A673 (cell line): Measurements from ENCODE around the gene SCARB1. TPM values are rescaled to one million over a fixed set of nuclear protein-coding genes. Genes with fewer than 3 reads are reported as not detected.

Experiments
- BruUV-seq: library from RNA; stranded (reverse); fragments of 400-500 nt; replicated peaks from 2 replicates; lab custom pipeline; 2021; lab: Mats Ljungman, UMichigan
- CTCF ChIA-PET: fragments of 300-600 bp; sonication (Branson Sonifier 250); formaldehyde crosslinking; loops from one replicate; lab custom pipeline; 2022; ENCODE audit warnings: antibody characterized with exemption; lab: Charles Lee
- POLR2A ChIA-PET: fragments of 300-600 bp; sonication (Branson Sonifier 250); formaldehyde crosslinking; loops from one replicate; lab custom pipeline; 2022; ENCODE audit warnings: antibody characterized with exemption; ENCODE audit not compliant: low non-redundant PET; lab: Charles Lee
- DNase-seq: peaks from one replicate; pipeline ENCODE4 v3.0.0-alpha.2; 2015; ENCODE audit warnings: low spot score
- H3K27ac ChIP-seq: fragments of 200-600 bp; sonication (generic); 2 replicates; pipeline ENCODE4 v1.5.1; 2016; ENCODE audit warnings: mixed run types, low read depth, mild to moderate bottlenecking, mixed read lengths, antibody characterized with exemption, low read length; ENCODE audit not compliant: poor library complexity, severe bottlenecking
- H3K27me3 ChIP-seq: fragments of 200-600 bp; sonication (generic); replicated peaks from 2 replicates; pipeline ENCODE4 v1.6.1; 2017; ENCODE audit warnings: mixed run types, low read depth, mild to moderate bottlenecking, mixed read lengths, antibody characterized with exemption, low read length; ENCODE audit not compliant: insufficient read depth, poor library complexity
- H3K36me3 ChIP-seq: fragments of 200-600 bp; sonication (generic); 2 replicates; pipeline ENCODE4 v1.6.1; 2016; ENCODE audit warnings: mixed run types, mild to moderate bottlenecking, mixed read lengths, antibody characterized with exemption, low read length; ENCODE audit not compliant: insufficient read depth, poor library complexity, severe bottlenecking
- H3K4me1 ChIP-seq: fragments of 200-600 bp; sonication (generic); 2 replicates; pipeline ENCODE4 v1.6.1; 2017; ENCODE audit warnings: mixed run types, mild to moderate bottlenecking, mixed read lengths, antibody characterized with exemption, low read length; ENCODE audit not compliant: insufficient read depth, poor library complexity, severe bottlenecking
- H3K4me3 ChIP-seq: fragments of 200-600 bp; sonication (generic); 2 replicates; pipeline ENCODE4 v1.5.1; 2016; ENCODE audit warnings: low read depth, mixed run types, mild to moderate bottlenecking, mixed read lengths, low read length; ENCODE audit not compliant: poor library complexity, severe bottlenecking
- H3K9me3 ChIP-seq: fragments of 200-600 bp; sonication (generic); 2 replicates; pipeline ENCODE4 v1.6.1; 2016; ENCODE audit warnings: mixed run types, low read depth, mild to moderate bottlenecking, mixed read lengths, antibody characterized with exemption, low read length; ENCODE audit not compliant: poor library complexity, severe bottlenecking
- EZH2 ChIP-seq: fragments of 200-600 bp; sonication (generic); IDR thresholded peaks from 2 replicates; pipeline ENCODE4 v1.6.1; 2017; ENCODE audit warnings: borderline replicate concordance, low read depth, mild to moderate bottlenecking, mixed read lengths, antibody characterized with exemption, low read length; ENCODE audit not compliant: poor library complexity, severe bottlenecking
- intact Hi-C: fragments of 100-400 bp; cut with micrococcal nuclease; formaldehyde crosslinking; loops from one replicate; pipeline ENCODE4 v1.10.0; 2022; ENCODE audit not compliant: unreplicated experiment
- total RNA-seq: library from RNA; stranded (reverse); gene quantifications from 2 replicates; pipeline ENCODE4 v1.2.3, GENCODE V29; 2021
- TF ChIP-seq, protein P1 (sequence below): fragments of 300-800, 200-600 bp; sonication (generic); conservative IDR thresholded peaks from 2 replicates; pipeline ENCODE4 v1.5.1; 2017; ENCODE audit warnings: low read depth, mild to moderate bottlenecking, antibody characterized with exemption, low read length, moderate library complexity, mixed read lengths

Gene SCARB1
- total RNA-seq, 1 experiment from 2014 or later: 74.6 TPM

DNA sequence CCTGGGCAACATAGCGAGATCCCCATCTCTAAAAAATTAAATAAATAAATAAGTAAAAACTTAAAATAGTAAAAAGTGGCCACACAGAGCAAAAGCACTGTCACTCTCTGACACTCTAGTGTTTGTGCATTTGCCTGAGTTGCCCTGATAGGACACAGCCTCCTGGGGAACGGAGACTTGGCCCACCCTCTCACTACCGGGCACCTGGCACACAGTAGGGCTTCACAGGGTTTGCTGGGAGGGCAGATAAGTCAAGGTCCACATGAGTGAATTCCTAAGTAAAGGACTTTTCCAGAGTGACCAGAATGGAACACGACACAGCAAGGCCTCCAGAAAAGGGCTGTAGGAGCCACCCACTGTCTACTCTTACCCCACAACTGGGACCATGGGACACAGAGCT is 54.3 kb downstream of the SCARB1 start:
- CTCF ChIA-PET: no interaction called here
- intact Hi-C loops: no loop called here
- TF ChIP-seq EZH2: no peak
- TF ChIP-seq, protein P1, sequence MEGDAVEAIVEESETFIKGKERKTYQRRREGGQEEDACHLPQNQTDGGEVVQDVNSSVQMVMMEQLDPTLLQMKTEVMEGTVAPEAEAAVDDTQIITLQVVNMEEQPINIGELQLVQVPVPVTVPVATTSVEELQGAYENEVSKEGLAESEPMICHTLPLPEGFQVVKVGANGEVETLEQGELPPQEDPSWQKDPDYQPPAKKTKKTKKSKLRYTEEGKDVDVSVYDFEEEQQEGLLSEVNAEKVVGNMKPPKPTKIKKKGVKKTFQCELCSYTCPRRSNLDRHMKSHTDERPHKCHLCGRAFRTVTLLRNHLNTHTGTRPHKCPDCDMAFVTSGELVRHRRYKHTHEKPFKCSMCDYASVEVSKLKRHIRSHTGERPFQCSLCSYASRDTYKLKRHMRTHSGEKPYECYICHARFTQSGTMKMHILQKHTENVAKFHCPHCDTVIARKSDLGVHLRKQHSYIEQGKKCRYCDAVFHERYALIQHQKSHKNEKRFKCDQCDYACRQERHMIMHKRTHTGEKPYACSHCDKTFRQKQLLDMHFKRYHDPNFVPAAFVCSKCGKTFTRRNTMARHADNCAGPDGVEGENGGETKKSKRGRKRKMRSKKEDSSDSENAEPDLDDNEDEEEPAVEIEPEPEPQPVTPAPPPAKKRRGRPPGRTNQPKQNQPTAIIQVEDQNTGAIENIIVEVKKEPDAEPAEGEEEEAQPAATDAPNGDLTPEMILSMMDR: no peak
- Histone ChIP-seq H3K4me1 (peaks cover under 1% of the 10 kb centered on the region), H3K27me3 (no peaks in the 10 kb centered on the region), H3K9me3 (no peaks in the 10 kb centered on the region), H3K4me3 (no peak overlapping the region), H3K27ac (no peak overlapping the region), H3K36me3 (peaks cover 20% of the 10 kb centered on the region)
- no TSS peak for BruUV-seq
- POLR2A ChIA-PET: no interaction called here
- DNase-seq: no peak

DNA sequence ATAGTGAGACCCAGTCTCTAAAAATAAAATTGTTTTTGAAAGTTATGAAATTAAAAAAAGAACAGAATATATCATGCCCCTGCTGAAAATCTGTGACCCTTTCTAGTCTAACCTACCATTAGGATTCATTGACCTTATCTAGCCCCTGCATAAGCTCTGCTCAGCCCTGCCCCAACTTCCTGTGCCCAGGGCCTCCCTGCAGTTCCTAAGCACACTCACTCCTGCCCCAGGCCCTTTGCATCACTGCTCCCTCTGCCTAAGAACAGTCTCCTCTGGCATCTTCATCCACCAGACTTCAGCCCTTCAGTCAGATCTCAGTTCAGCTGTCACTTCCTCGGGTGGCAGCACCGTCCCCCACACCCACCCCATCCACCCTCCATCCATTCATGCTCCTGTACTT is 55.4 kb downstream of the SCARB1 start:
- Histone ChIP-seq H3K27ac (no peak overlapping the region), H3K27me3 (no peaks in the 10 kb centered on the region), H3K4me3 (no peak overlapping the region), H3K9me3 (no peaks in the 10 kb centered on the region), H3K36me3 (peaks cover 18% of the 10 kb centered on the region), H3K4me1 (peaks cover 4% of the 10 kb centered on the region)
- TF ChIP-seq, protein P1: no peak
- no peak for TF ChIP-seq EZH2
- ChIA-PET POLR2A (no interaction called here), CTCF (no interaction called here)
- DNase-seq: no peak
- intact Hi-C loops: no loop called here
- BruUV-seq: no TSS peak

DNA sequence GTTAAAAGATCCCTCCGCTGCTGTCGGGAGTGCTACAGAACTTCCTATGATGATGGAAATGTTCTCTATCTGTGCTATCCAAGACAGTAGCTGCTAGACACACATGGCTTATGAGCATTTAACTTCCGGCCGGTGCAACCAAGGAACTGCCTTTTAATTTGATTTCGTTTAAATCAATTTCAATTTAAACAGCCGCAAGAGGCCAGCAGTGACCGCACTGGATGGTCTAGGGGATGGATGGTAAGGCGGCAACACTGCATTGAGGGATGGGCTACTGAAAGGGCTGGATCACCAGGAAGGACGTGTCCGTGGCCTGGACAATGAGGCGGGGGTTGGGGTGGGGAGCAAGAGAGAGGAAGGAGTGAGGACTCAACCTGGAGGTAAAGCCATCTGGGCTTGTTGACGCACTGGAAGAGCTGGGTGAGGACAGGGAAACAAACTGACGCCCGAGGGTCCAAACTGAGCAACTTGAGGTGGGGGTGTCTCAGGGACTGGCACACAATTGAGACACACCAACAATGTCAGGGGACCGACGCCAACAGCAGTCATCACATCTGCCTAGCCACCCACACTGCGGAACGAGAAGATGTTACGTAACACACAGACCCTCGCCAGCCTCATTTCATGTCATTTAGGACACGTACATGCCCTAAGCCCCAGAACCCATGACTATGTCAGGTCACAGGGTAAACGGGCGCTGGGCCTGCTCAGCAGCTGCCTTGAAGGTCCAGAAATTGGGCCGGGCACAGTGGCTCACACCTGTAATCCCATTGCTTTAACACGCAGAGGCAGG is 57.6 kb downstream of the SCARB1 start:
- H3K27me3 ChIP-seq: no peaks in the 10 kb centered on the region
- TF ChIP-seq, protein P1: no peak
- no peak for TF ChIP-seq EZH2
- H3K9me3 ChIP-seq: no peaks in the 10 kb centered on the region
- ChIA-PET CTCF (no interaction called here), POLR2A (no interaction called here)
- H3K36me3 ChIP-seq: peaks cover 12% of the 10 kb centered on the region
- peaks cover 4% of the 10 kb centered on the region for H3K4me1 ChIP-seq
- BruUV-seq: no TSS peak
- no peak overlapping the region for H3K4me3 ChIP-seq
- H3K27ac ChIP-seq: no peak overlapping the region
- intact Hi-C loops: no loop called here
- no peak for DNase-seq
